Activated gamma-delta T cell treated with anti-CD3 and anti-CD28 coated beads, Interleukin-2, amount 50 U/mL, for 16 hours (primary cell): ENCODE data around the gene ZC3HAV1.

ENCODE experiments used
- DNase-seq: peaks from one replicate; pipeline ENCODE4 v3.0.0-alpha.2; 2020; ENCODE audit warnings: low read depth

ZC3HAV1 gene

DNA sequence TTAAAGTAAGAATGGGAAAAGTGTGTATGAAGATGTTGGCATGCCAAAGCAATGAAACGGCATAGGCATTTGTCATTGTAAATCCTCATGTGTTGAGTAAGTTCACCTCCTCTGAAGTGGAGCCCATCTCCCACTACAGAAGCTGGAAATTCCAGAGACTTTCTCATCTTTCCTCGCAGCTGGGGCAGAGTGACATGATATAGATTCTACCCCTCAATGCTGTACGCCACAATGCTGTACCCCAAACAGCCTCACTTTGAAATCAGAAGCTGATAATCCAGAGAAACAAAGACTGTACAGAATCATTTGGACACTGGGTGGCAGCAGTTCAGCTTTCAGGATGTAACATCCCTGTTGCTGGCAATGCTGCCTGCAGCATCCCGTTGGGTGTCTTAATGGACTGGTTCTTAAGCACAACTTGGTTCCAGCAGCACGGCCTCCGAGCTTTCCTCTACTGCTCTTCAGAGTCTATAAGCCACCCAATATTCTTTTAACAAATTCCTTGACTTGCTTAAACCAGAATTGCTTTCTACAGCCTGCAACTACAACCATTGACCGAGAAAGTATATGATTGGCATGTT lies 92.5 kb downstream of the ZC3HAV1 start:
- peak; percentile 51 for DNase-seq

DNA sequence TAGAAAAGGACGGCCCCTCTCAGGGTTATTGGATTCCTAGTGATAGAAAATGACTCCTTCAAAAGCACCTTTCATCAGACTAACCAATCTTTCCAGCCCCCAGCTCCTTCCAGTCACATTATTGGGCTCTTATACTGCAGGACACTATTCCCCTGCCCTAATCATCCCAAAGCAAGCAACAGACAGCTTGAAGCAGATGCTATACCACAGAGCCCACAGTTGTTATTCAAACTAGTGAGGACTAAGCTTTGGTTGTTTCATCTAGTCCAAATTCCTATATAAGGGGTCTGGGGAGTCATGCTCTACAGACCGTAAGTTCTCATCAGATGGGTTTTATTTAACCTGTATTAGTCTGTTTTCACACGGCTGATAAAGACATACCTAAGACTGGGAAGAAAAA lies 98.1 kb downstream of the ZC3HAV1 start:
- no peak for DNase-seq

DNA sequence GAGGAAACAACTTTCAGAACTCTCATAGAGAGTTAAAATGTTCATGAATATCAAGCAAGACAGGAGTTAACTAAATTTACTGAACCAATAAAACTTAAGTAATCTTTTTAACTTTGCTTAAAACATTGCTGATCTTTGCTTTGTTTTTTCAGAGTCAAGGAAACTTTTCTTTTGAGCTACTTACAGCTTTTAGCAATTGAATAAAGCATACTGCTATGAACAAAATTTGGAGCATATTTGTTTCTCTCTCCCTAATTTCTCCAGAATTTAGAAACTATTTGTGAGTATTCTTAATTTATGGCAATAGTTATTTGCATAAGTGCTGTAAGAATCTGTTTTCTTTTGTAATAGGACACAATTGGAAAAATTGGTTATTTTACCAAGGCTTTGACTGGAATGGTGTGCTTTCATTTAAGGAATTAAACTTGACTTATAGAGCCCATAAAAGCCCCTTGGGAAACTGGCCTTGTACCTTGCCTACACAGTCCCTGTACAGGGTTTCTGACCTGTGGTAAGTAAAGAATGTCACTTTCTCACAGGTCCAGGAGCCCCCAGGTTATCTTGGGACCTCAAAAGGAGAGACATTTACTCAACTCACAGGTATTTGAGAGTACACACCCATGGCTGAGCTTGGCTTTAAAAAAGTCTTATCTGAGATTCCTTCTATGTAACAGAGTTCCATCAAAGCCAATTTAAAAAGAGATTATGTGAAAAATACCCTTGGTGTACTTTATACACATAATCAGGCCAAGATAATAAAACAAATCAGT lies 105.0 kb downstream of the ZC3HAV1 start:
- DNase-seq, result no peak

DNA sequence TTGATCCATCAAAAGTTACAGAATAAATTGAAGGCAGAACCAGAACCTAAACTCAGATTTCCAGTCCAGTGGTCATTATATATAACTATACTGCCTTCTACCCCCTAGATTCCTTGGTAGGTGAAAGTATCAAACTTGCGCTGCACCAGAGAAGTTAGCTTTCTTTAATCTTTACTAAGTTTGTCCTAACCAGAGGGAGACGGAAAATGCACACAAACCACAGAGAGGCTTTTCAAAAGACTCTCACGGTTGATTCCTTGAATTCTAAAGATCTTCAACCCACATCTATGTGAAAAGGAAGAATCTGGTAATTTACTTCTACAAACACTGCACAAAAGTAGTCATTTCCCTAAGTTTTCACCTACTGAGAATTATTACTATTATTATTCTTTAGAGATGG lies 110.1 kb downstream of the ZC3HAV1 start:
- no peak for DNase-seq
